Embryonic facial prominence (tissue), 1 donor: ENCODE data around the gene HTR1E.
"Not testable (repeated sequence)": the region's sequence is repeated elsewhere in the genome, so short reads cannot be mapped to it uniquely, and the experiment has no call there.

ENCODE experiments used
- DNase-seq: peaks from one replicate; pipeline ENCODE4 v3.0.0-alpha.2; 2016; ENCODE audit errors: extremely low spot score

HTR1E gene

GRCh38 chr6:86973088-86973487 lies 35.8 kb downstream of the HTR1E start:
- DNase-seq = no peak

GRCh38 chr6:86978251-86978650 lies 40.9 kb downstream of the HTR1E start:
- DNase-seq = no peak

GRCh38 chr6:87001494-87001893 lies 64.2 kb downstream of the HTR1E start:
- DNase-seq = no peak

GRCh38 chr6:87002391-87002790 lies 65.1 kb downstream of the HTR1E start:
- DNase-seq = not testable (repeated sequence)

- DNase-seq = not testable (repeated sequence)
Measured at GRCh38 chr6:87006541-87006940, 69.2 kb downstream of the HTR1E start.

- not testable (repeated sequence) for DNase-seq
Measured at GRCh38 chr6:87009581-87009980, 72.3 kb downstream of the HTR1E start.

GRCh38 chr6:87012035-87012434 lies 74.7 kb downstream of the HTR1E start:
- no peak for DNase-seq

- no peak for DNase-seq
Measured at GRCh38 chr6:87012743-87013142, 75.4 kb downstream of the HTR1E start.

- DNase-seq = no peak
Measured at GRCh38 chr6:87016772-87017171, 79.4 kb downstream of the HTR1E start.

GRCh38 chr6:87027021-87027420 lies 89.7 kb downstream of the HTR1E start:
- no peak for DNase-seq

GRCh38 chr6:87029711-87030314 lies 92.5 kb downstream of the HTR1E start:
- DNase-seq = no peak

- DNase-seq = no peak
Measured at GRCh38 chr6:87040729-87041128, 103.4 kb downstream of the HTR1E start.

- no peak for DNase-seq
Measured at GRCh38 chr6:87045521-87046075, 108.3 kb downstream of the HTR1E start.

- DNase-seq = no peak
Measured at GRCh38 chr6:87049779-87050178, 112.5 kb downstream of the HTR1E start.

- no peak for DNase-seq
Measured at GRCh38 chr6:87053312-87053711, 116.0 kb downstream of the HTR1E start.

GRCh38 chr6:87054143-87054833 lies 117.0 kb downstream of the HTR1E start:
- no peak for DNase-seq

- DNase-seq = no peak
Measured at GRCh38 chr6:87059943-87060342, 122.6 kb downstream of the HTR1E start.

GRCh38 chr6:87065117-87065516 lies 127.8 kb downstream of the HTR1E start:
- DNase-seq = no peak
